GM20000 (cell line): ENCODE measurements around the gene FAM222B.

Experiments
- DNase-seq: peaks from one replicate; pipeline ENCODE4 v3.0.0; 2012; ENCODE audit warnings: low spot score
- TF ChIP-seq, protein P1 (sequence below): IDR thresholded peaks from 2 replicates; pipeline ENCODE4 v1.5.1; 2012; ENCODE audit warnings: mild to moderate bottlenecking, control low read depth; ENCODE audit errors: extremely low read depth, missing control alignments

The FAM222B gene

DNA sequence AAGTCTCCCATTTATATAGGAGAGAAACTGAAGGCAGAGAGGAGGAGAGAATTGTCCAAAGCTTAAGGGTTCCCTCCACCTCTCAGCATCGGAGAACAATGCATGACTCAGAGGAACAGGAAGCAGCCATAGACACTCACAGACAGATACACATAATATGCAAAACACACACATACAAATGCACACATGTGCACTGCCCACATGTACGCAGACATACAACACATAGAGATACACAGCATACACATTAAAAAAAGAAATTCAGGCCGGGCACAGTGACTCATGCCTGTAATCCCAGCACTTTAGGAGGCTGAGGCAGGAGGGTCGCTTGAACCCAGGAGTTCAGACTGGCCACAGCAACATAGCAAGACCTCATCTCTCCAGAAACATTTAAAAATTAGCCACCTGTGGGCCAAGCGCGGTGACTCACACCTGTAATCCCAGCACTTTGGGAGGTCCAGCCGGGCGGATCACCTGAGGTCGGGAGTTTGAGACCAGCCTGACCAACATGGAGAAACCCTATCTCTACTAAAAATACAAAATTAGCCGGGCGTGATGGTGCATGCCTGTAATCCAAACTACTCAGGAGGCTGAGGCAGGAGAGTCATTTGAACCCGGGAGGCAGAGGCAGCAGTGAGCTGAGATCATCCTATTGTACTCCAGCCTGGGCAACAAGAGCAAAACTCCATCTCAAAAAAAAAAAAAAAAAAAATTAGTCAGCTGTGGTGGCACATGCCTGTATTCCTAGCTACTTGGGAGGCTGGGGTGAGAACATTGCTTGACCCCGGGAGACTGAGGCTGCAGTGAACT lies 23.6 kb upstream of the FAM222B start:
- DNase-seq, result no peak
- TF ChIP-seq, protein P1, sequence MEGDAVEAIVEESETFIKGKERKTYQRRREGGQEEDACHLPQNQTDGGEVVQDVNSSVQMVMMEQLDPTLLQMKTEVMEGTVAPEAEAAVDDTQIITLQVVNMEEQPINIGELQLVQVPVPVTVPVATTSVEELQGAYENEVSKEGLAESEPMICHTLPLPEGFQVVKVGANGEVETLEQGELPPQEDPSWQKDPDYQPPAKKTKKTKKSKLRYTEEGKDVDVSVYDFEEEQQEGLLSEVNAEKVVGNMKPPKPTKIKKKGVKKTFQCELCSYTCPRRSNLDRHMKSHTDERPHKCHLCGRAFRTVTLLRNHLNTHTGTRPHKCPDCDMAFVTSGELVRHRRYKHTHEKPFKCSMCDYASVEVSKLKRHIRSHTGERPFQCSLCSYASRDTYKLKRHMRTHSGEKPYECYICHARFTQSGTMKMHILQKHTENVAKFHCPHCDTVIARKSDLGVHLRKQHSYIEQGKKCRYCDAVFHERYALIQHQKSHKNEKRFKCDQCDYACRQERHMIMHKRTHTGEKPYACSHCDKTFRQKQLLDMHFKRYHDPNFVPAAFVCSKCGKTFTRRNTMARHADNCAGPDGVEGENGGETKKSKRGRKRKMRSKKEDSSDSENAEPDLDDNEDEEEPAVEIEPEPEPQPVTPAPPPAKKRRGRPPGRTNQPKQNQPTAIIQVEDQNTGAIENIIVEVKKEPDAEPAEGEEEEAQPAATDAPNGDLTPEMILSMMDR, result no peak

DNA sequence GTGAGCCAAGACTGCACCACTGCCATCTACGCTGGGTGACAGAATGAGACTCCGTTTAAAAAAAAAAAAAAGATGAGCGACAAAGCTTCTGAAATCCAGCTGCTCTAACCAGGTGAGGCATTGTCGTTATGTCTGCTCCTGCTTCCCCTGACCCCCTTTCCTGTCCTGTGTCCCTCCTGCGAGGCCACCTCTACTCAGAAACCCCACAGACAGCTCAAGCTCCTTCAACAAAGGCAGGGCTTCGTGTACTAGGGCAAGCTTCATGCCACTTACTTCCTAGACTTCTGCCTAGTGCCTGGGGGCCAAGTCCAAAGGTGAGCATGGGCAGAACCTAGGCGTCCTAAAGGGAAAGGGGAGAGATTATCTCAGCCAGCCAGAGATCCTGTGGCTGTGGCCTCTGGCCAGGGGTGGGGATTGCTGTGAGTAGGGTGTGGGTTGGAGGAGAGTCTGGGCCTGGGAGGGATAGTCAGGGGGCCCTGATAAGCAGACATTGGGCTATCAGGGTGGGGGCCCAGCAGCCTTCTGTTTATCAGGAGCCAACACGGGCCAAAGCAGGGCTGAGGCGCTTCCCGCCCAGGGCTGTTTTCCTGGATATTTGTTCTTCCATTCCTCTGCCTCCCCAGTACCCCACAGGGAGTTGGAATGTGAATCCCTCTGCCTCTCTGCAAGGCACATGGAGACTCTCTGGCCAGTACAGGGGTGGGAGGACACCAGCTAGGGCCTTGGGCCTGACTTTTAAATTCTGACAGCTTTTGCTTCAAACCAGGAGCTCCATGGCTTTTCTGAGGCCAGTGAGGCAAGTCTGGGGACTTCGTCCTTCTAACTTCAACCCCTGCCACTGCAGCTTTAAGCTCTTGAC lies 22.6 kb upstream of the FAM222B start:
- TF ChIP-seq, protein P1, result no peak
- no peak for DNase-seq

DNA sequence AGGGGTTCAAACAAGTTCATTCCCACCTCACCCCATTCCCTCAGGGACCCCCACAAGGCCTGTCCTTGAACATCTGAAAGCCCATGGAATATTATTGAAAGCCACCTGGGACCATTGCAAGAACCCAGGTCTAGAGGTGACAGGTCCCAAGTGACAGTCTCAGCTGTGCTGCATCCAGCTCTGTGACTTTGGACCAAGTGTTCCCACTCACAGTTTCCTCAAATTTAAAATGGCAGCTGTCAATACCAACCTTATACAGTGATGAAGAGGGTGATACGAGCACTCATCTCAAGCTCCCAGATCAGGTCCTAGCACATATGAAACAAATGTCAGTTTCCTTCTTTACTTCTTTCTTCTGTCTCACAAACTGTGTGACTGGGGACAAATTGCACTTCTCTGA lies 21.4 kb upstream of the FAM222B start:
- TF ChIP-seq, protein P1, result no peak
- DNase-seq, result no peak

DNA sequence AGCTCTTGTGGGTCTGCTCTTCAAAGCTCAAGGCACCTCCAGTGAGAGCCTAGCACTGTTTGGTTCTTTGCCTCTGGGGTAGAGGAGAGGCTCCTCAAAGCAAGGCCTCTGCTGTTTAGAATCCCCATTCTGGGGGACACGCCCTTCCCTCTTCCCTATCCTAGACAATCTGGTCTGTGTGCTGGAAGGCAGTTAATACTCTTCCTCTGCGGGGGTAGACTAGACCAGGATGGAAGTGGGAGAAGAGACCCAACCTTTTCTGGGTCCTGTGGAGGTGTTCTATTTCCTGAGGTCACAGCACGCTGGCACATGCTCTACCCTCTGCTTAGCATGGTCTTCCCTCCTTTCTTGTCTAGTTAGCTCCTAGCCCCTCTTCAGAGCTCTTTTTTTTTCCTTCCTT lies 20.0 kb upstream of the FAM222B start:
- DNase-seq, result no peak
- TF ChIP-seq, protein P1, result no peak

DNA sequence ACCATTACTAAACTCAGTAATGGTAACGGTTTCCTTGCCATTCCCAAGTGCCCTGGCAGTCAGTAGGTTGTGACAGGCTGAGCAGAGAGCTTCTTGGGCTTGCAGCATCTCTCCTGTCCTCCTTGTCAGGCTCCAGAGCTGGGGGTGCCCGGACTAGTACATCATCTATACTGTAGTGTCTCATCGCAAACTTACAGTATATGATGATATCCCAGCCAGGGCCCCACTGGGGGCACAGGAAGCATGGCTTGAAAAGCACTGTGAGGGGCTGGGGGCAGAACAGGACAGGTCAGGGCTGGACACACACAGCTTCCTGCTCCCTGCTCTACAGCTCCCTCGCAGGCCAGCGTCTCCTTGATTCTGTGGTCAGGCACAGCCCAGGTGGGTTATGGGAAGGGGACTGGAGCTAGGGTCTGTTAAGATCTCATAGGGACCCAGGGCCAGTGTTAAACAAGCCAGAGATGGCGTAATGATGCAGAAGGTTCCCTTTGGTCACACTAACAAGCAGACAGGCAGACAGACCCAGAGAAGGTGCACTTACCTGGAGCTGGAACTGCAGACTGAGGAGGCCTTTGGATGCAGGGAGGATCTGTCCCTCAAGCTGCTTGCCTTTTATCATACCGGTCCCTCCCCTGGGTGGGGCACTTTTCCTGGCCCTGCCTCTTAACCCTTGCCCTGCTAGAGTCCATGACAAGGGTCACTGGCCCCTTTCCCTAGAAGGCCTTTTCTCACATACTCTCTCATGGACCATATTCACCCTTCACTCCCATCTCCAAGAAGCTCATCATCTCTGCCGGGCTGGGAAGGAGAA lies 19.0 kb upstream of the FAM222B start:
- TF ChIP-seq, protein P1, result no peak
- no peak for DNase-seq

DNA sequence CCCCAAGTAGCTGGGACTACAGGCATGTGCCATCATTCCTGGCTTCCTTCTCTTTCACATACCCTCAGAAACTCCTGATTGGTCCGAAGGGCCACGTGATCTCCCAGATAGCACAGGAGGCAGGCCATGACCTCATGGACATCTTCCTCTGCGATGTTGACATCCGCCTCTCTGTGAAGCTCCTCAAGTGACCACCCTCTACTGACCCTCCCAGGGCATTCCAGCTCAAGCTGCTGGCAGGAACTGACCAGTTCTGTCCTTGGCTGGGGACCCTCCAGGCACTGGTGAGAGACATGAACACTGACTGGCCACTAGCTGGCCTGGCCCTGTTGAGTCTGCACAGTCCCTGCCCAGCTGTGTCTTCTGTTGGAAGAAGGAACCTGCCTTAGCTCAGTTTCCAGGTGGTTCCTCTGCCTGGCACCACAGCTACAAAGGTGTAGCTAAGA lies 17.8 kb upstream of the FAM222B start:
- TF ChIP-seq, protein P1, result no peak
- no peak for DNase-seq
